ENCODE results near the gene VGLL4. TPM values are rescaled to one million over a fixed set of nuclear protein-coding genes. Genes with fewer than 3 reads are reported as not detected.

The VGLL4 gene
- total RNA-seq, 5 donors from 2014 or later (not counting 1 experiment from before 2014, with no cell fraction given): 24.7 to 33.4 (median 28.4) TPM

DNA sequence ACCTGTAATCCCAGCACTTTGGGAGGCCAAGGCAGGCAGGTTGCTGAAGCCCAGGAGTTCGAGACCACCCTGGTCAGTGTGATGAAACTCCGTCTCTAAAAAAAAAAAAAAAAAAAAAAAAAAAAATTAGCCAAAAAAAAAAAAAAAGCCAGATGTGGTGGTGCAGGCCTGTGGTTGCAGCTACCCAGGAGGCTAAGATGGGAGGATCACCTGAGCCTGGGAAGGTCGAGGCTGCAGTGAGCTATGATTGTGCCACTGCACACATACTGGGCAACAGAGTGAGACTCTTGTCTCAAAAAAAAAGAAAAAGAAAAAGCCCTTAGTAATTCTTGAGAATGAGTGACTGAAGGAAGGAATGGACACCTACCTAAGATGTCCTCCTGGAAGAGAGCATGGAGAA is 105.1 kb downstream of the VGLL4 start:
- 80% methylated on average over 1 of the region's 3 CpGs for WGBS (ENCODE audit: insufficient coverage)
- ChIA-PET POLR2A (no interaction called here), CTCF (interaction anchor here in 1 of 2 donors (0.6 kb wide), 1 partner anchor 1213 kb away, joined by 4 read pairs; no protein-coding TSS in a partner anchor)
- Histone ChIP-seq H3K4me1 (ENCODE audit: control insufficient read depth in 1 of 2, extremely low read depth in 1 of 2, insufficient read depth in 2 of 2, low read length in 2 of 2) (no peaks in the 10 kb centered on the region), H3K27me3 (replicated peaks in 1 of 2; ENCODE audit: control insufficient read depth in 2 of 2, extremely low read depth in 1 of 2, insufficient read depth in 2 of 2, low read length in 1 of 2) (no peaks in the 10 kb centered on the region), H3K4me3 (ENCODE audit: control insufficient read depth in 1 of 2, extremely low read depth in 1 of 2, low read length in 1 of 2) (no peak overlapping the region), H3K36me3 (ENCODE audit: control insufficient read depth in 2 of 2, extremely low read depth in 1 of 2, insufficient read depth in 1 of 2, low read length in 1 of 2) (no peaks in the 10 kb centered on the region), H3K9me3 (no peaks in the 10 kb centered on the region), H3K27ac (ENCODE audit: low read length) (no peak overlapping the region)
- H3K36me3 Mint-ChIP-seq: peaks cover 4% of the 10 kb centered on the region
- no peaks in the 10 kb centered on the region for H3K4me1 Mint-ChIP-seq
- no peak for DNase-seq
- H3K9me3 Mint-ChIP-seq: no peaks in the 10 kb centered on the region
- H3K4me3 Mint-ChIP-seq: no peak overlapping the region
- no peak for ATAC-seq (replicated peaks in 1 of 4)
- H3K27me3 Mint-ChIP-seq: no peaks in the 10 kb centered on the region
- H3K27ac Mint-ChIP-seq: no peak overlapping the region

DNA sequence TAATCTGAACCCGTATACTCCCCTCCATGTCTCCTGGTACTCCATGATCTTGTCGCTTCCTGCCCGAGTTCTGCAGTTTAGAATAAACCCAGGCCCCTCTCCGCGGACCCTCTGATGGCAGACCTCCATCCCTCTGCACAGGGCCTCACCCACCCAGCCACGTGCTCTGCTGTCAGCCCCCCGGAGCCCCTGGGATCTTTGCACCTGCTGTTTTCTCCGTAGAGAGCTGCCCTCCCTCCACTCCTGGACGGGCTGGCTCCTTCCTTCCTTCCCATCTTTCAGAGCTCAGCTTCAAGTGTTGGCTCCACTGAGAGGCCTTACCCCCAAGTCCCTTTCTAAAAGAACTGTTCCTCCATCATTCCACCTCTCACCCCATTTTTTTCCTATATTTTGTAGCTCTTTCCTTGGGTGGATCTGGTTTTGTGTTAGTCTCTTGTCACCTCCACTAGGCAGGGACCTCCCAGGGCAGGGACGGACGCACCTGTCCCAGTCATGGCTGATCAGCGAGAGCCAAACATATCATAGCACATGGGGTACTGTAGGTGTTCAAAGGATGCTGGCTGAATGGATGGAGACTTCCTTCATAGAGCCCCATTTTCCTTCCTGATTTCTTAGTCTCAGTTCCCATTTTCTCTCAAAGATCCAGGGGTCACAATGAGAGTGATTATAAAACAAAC is 106.6 kb downstream of the VGLL4 start:
- H3K27ac Mint-ChIP-seq: no peak overlapping the region
- ChIA-PET CTCF (no interaction called here), POLR2A (no interaction called here)
- H3K36me3 Mint-ChIP-seq: peaks cover 6% of the 10 kb centered on the region
- Histone ChIP-seq H3K4me3 (ENCODE audit: control insufficient read depth in 1 of 2, extremely low read depth in 1 of 2, low read length in 1 of 2) (no peak overlapping the region), H3K27ac (ENCODE audit: low read length) (no peak overlapping the region), H3K4me1 (ENCODE audit: control insufficient read depth in 1 of 2, extremely low read depth in 1 of 2, insufficient read depth in 2 of 2, low read length in 2 of 2) (no peaks in the 10 kb centered on the region), H3K9me3 (no peaks in the 10 kb centered on the region), H3K36me3 (ENCODE audit: control insufficient read depth in 2 of 2, extremely low read depth in 1 of 2, insufficient read depth in 1 of 2, low read length in 1 of 2) (no peaks in the 10 kb centered on the region), H3K27me3 (replicated peaks in 1 of 2; ENCODE audit: control insufficient read depth in 2 of 2, extremely low read depth in 1 of 2, insufficient read depth in 2 of 2, low read length in 1 of 2) (no peaks in the 10 kb centered on the region)
- no peaks in the 10 kb centered on the region for H3K4me1 Mint-ChIP-seq
- DNase-seq (no peak), ATAC-seq (replicated peaks in 1 of 4) (no peak)
- no peaks in the 10 kb centered on the region for H3K27me3 Mint-ChIP-seq
- H3K4me3 Mint-ChIP-seq: no peak overlapping the region
- H3K9me3 Mint-ChIP-seq: no peaks in the 10 kb centered on the region
- 92% methylated on average over 12 of the region's 12 CpGs for WGBS (ENCODE audit: insufficient coverage)

DNA sequence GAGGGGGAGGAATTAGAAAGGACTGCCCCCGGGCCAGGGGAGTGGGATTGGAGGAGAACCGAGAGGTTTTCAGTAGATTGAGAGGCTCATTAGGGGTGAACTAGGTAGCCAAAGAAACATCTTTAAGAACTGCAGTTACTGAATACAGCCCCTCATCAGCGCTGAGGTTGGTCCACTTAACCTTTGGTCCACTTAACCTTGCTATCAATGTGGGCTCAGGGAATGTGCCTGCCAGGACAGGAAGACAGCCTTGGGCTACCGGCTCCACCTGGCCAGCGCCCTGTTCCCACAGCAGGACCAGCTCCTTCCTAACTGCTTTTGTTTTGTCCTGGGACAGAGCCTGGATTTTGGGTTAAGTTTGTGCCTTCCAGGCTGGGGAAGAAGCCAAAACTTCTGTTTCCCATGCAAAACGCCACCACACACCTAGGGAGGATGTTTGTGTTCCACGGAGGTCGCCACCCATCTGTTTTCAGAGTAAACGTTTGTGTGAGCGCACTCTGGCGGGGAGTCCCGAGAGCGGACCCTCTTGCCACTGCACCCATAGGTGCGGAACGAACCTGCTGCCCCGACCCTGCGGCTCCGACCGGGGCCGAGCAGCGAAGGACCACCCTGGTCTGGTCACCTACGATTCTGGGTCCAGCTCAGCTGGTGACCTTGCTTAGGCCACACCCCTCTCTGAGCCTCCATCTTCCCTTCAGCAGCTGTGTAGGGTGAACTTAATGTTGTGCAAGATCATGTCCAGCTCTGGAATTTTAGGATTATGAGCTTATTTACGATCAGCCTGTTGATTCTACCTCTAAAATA is 107.4 kb downstream of the VGLL4 start:
- Mint-ChIP-seq H3K27ac (no peak overlapping the region), H3K4me1 (no peaks in the 10 kb centered on the region), H3K4me3 (no peak overlapping the region), H3K27me3 (no peaks in the 10 kb centered on the region), H3K9me3 (no peaks in the 10 kb centered on the region), H3K36me3 (peaks cover 8% of the 10 kb centered on the region)
- DNase-seq (no peak), ATAC-seq (replicated peaks in 1 of 4) (no peak)
- Histone ChIP-seq H3K27ac (ENCODE audit: low read length) (no peak overlapping the region), H3K9me3 (no peaks in the 10 kb centered on the region), H3K36me3 (ENCODE audit: control insufficient read depth in 2 of 2, extremely low read depth in 1 of 2, insufficient read depth in 1 of 2, low read length in 1 of 2) (no peaks in the 10 kb centered on the region), H3K27me3 (replicated peaks in 1 of 2; ENCODE audit: control insufficient read depth in 2 of 2, extremely low read depth in 1 of 2, insufficient read depth in 2 of 2, low read length in 1 of 2) (no peaks in the 10 kb centered on the region), H3K4me1 (ENCODE audit: control insufficient read depth in 1 of 2, extremely low read depth in 1 of 2, insufficient read depth in 2 of 2, low read length in 2 of 2) (no peaks in the 10 kb centered on the region), H3K4me3 (ENCODE audit: control insufficient read depth in 1 of 2, extremely low read depth in 1 of 2, low read length in 1 of 2) (no peak overlapping the region)
- WGBS (ENCODE audit: insufficient coverage): 95% methylated on average over 10 of the region's 23 CpGs
- ChIA-PET CTCF (no interaction called here), POLR2A (no interaction called here)

GRCh38 chr3:11535243-11535960 is 108.3 kb downstream of the VGLL4 start:
- Mint-ChIP-seq H3K36me3 (peaks cover 8% of the 10 kb centered on the region), H3K4me3 (no peak overlapping the region), H3K27ac (no peak overlapping the region), H3K4me1 (no peaks in the 10 kb centered on the region), H3K9me3 (no peaks in the 10 kb centered on the region), H3K27me3 (no peaks in the 10 kb centered on the region)
- Histone ChIP-seq H3K27ac (ENCODE audit: low read length) (no peak overlapping the region), H3K4me3 (ENCODE audit: control insufficient read depth in 1 of 2, extremely low read depth in 1 of 2, low read length in 1 of 2) (no peak overlapping the region), H3K27me3 (replicated peaks in 1 of 2; ENCODE audit: control insufficient read depth in 2 of 2, extremely low read depth in 1 of 2, insufficient read depth in 2 of 2, low read length in 1 of 2) (no peaks in the 10 kb centered on the region), H3K4me1 (ENCODE audit: control insufficient read depth in 1 of 2, extremely low read depth in 1 of 2, insufficient read depth in 2 of 2, low read length in 2 of 2) (no peaks in the 10 kb centered on the region), H3K36me3 (ENCODE audit: control insufficient read depth in 2 of 2, extremely low read depth in 1 of 2, insufficient read depth in 1 of 2, low read length in 1 of 2) (no peaks in the 10 kb centered on the region), H3K9me3 (no peaks in the 10 kb centered on the region)
- POLR2A ChIA-PET: no interaction called here
- DNase-seq (no peak), ATAC-seq (replicated peaks in 1 of 4) (no peak)
- 94% methylated on average over 10 of the region's 13 CpGs for WGBS (ENCODE audit: insufficient coverage)
- CTCF ChIA-PET: no interaction called here

GRCh38 chr3:11534793-11535101 is 109.0 kb downstream of the VGLL4 start:
- H3K4me3 Mint-ChIP-seq: no peak overlapping the region
- H3K4me3 ChIP-seq (ENCODE audit: control insufficient read depth in 1 of 2, extremely low read depth in 1 of 2, low read length in 1 of 2): no peak overlapping the region
- H3K36me3 Mint-ChIP-seq: peaks cover 5% of the 10 kb centered on the region
- no peaks in the 10 kb centered on the region for H3K27me3 Mint-ChIP-seq
- no peaks in the 10 kb centered on the region for H3K27me3 ChIP-seq (replicated peaks in 1 of 2; ENCODE audit: control insufficient read depth in 2 of 2, extremely low read depth in 1 of 2, insufficient read depth in 2 of 2, low read length in 1 of 2)
- ChIA-PET CTCF (no interaction called here), POLR2A (no interaction called here)
- no peaks in the 10 kb centered on the region for H3K4me1 ChIP-seq (ENCODE audit: control insufficient read depth in 1 of 2, extremely low read depth in 1 of 2, insufficient read depth in 2 of 2, low read length in 2 of 2)
- 100% methylated on average over 7 of the region's 7 CpGs for WGBS (ENCODE audit: insufficient coverage)
- H3K9me3 ChIP-seq: no peaks in the 10 kb centered on the region
- H3K27ac ChIP-seq (ENCODE audit: low read length): no peak overlapping the region
- no peak for ATAC-seq (replicated peaks in 1 of 4)
- no peaks in the 10 kb centered on the region for H3K4me1 Mint-ChIP-seq
- no peaks in the 10 kb centered on the region for H3K9me3 Mint-ChIP-seq
- H3K27ac Mint-ChIP-seq: no peak overlapping the region
- DNase-seq: no peak
- H3K36me3 ChIP-seq (ENCODE audit: control insufficient read depth in 2 of 2, extremely low read depth in 1 of 2, insufficient read depth in 1 of 2, low read length in 1 of 2): no peaks in the 10 kb centered on the region

GRCh38 chr3:11534011-11534792 is 109.5 kb downstream of the VGLL4 start:
- ChIA-PET CTCF (interaction anchor here in 1 of 2 donors (0.7 kb wide), 1 partner anchor 1504 kb away, joined by 4 read pairs; no protein-coding TSS in a partner anchor), POLR2A (interaction anchor here in 1 of 2 donors (0.7 kb wide), 1 partner anchor 142 kb away, joined by 4 read pairs; no protein-coding TSS in a partner anchor)
- no peaks in the 10 kb centered on the region for H3K36me3 ChIP-seq (ENCODE audit: control insufficient read depth in 2 of 2, extremely low read depth in 1 of 2, insufficient read depth in 1 of 2, low read length in 1 of 2)
- no peaks in the 10 kb centered on the region for H3K4me1 Mint-ChIP-seq
- WGBS (ENCODE audit: insufficient coverage): 93% methylated on average over 17 of the region's 21 CpGs
- H3K9me3 ChIP-seq: no peaks in the 10 kb centered on the region
- no peak overlapping the region for H3K27ac Mint-ChIP-seq
- no peak overlapping the region for H3K4me3 ChIP-seq (ENCODE audit: control insufficient read depth in 1 of 2, extremely low read depth in 1 of 2, low read length in 1 of 2)
- H3K36me3 Mint-ChIP-seq: peaks cover 4% of the 10 kb centered on the region
- H3K27ac ChIP-seq (ENCODE audit: low read length): no peak overlapping the region
- H3K27me3 ChIP-seq (replicated peaks in 1 of 2; ENCODE audit: control insufficient read depth in 2 of 2, extremely low read depth in 1 of 2, insufficient read depth in 2 of 2, low read length in 1 of 2): no peaks in the 10 kb centered on the region
- H3K4me1 ChIP-seq (ENCODE audit: control insufficient read depth in 1 of 2, extremely low read depth in 1 of 2, insufficient read depth in 2 of 2, low read length in 2 of 2): no peaks in the 10 kb centered on the region
- no peaks in the 10 kb centered on the region for H3K9me3 Mint-ChIP-seq
- no peak for DNase-seq
- ATAC-seq (replicated peaks in 1 of 4): no peak
- no peak overlapping the region for H3K4me3 Mint-ChIP-seq
- no peaks in the 10 kb centered on the region for H3K27me3 Mint-ChIP-seq
